GM21423 (cell line): Measurements from ENCODE around the gene AGPAT4.

Experiments used
- ATAC-seq: cut with Tn5 transposase; IDR thresholded peaks from one replicate; pipeline ENCODE4 v1.9.1; 2021; ENCODE audit warnings: mild to moderate bottlenecking, moderate library complexity; ENCODE audit not compliant: unreplicated experiment

AGPAT4 gene

GRCh38 chr6:161141173-161141572 is 132.7 kb downstream of the AGPAT4 start:
- no peak for ATAC-seq

DNA sequence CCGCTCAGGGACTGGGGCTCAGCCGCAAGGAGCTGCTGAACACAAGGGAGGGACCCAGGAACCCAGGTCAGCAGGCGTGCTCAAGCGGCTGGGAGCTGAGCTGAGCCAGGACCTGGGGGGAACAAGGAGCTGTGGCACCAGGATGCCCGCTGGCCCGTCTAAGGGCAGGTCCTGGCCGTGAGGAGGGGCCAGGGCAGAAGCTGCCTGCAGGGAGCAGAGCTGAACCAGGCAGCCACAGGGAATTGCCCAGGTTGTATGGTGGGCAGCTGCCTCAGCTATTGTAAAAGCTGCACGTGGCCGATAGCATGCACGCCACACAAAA is 133.3 kb downstream of the AGPAT4 start:
- ATAC-seq: no peak

GRCh38 chr6:161139766-161140553 is 133.9 kb downstream of the AGPAT4 start:
- ATAC-seq: no peak

GRCh38 chr6:161139304-161139765 is 134.5 kb downstream of the AGPAT4 start:
- no peak for ATAC-seq

DNA sequence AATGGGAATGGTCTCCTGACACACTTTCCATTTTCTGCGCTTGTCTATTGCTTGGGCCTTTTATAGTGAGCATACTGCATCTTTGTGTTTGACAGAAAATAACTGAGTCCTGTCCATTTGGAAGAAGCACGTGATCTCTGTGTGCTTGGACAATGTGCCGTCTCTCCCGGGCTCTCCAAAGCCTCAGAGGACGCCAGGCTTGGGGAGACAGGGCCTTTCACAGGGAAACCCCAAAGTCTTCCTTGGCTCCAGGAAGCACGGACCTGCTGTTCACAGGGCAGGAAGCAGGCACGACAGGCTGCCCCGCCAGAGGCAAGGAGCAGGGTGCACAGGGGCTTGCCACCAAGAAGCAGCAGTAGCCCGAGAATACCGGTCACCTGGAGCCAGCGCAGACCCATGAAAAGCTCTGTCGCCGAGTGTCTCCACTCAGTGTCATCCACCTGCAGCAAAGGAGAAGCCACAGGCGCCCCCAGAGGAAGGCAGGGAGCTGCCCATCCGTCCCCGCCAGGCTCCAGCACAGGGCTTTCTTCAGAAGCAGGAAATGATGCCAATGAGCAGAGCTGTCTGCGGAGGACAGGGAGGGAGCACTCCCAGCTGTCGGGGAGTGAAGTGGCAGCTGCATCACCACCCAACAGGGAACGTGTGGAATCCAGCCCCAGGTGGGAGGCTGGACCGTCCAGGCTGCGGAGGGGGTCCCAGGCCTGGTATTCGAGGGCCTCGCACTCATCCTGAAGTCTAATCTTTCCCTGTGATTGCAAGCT is 135.1 kb downstream of the AGPAT4 start:
- ATAC-seq: no peak

DNA sequence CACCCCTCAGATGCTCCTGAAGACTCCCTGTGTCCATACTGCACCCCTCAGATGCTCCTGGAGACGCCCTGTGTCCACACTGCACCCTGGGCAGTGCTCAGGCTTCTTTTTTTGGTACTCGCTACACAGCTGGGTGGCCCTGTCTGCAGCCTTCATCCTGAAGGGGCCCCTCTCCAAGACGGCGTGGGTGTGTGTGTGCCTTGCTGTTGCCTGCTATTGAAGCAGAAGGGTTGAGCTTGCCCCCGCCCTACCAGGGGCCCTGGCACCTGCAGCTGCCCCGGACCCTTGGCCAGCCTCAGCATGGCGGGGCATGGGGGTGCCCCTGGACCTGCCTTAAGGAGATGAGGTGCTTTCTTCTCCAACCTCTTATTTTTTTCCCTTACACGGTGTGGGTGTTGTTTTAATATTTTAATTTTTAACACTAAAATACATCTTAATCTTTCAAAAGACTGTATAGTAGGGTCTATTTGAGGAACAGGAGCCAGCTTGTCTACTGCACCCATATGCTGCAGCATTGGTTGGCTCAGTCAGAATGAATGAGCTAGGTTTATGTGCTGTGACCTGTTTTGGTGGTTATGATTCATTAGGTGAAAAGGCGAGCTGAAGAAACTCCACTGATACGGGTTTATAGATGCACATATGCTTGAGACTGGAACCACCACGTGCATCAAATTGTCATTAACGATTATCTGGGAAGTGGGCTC is 135.9 kb downstream of the AGPAT4 start:
- ATAC-seq: no peak

DNA sequence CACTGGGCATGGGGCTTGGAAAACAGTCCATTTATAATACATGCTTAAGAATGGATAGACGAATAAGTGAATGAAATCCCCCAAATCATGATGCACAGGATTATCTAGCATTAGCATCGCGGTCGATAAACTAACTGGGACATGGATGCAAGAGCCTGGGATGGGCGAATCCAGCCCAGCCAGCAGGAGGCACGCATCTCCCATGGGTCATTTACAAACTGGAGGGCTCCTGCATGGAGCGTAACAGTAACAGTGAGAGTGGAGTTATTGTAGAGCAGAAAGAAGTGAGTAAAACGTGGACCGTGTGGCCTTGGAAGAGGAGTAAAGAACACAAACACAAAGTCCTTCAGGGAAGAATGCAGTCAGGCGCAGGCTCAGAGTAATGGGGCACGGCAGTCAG is 136.5 kb downstream of the AGPAT4 start:
- no peak for ATAC-seq

DNA sequence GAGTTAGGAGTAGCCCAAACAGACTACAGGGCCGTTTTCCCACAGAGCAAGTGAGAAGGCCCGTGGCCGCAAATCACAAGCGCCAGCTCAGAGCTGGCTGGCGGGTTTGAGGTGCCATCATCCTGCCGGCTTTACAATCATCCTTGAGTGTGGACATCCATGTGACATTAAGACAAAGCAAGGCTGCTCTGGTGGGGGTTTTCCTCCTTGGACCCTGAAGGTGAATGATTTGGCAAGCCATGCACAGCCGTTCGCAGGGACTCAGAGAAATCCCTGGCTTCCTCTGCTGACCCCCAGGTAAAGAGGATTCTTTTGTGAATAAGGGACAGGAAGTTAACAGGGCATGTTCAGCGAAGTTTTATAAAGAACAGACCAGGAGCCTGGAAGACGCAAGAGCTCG is 137.2 kb downstream of the AGPAT4 start:
- ATAC-seq: no peak

DNA sequence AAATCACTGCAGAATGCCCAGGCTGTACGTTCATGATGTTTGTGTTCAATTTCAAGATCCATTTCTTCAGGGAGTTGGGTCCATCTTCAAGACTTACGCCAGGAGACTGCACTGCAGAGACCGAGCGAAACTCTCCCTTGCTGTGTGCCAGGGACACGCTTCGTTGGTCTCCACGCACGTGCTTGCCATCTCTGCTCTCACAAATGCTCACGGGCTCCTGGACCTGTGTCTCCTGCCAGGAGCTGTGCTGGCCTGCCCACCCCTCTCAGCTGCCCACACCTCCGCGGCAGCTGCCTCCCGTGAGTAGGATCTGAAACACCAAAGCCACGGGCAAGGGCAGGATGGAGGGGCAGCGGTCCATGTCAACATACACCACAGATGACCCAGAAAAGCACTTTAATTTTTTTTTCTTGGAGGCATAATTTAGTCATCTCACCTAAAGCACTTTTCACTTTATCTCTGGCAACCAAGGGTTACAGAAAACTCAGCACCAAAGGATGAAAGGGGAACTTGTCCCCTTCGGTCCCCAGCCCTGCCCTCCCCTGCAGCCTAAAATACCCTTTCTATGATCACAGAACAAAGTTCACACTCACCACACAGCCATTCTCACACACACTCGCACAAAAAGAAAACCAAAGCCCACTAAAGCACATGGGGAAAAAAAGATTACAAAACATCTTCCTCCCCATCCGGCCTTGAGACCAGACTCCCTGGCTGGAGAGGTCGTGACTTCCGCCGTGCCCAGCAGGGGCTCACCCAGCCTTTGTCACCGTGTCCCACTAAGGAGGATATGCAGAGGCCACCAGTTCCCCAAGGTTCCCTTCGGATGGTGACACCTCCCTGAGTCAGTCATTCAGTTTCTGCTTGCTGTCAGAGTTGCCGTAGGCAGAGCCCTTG is 137.9 kb downstream of the AGPAT4 start:
- ATAC-seq: peak; percentile 56

DNA sequence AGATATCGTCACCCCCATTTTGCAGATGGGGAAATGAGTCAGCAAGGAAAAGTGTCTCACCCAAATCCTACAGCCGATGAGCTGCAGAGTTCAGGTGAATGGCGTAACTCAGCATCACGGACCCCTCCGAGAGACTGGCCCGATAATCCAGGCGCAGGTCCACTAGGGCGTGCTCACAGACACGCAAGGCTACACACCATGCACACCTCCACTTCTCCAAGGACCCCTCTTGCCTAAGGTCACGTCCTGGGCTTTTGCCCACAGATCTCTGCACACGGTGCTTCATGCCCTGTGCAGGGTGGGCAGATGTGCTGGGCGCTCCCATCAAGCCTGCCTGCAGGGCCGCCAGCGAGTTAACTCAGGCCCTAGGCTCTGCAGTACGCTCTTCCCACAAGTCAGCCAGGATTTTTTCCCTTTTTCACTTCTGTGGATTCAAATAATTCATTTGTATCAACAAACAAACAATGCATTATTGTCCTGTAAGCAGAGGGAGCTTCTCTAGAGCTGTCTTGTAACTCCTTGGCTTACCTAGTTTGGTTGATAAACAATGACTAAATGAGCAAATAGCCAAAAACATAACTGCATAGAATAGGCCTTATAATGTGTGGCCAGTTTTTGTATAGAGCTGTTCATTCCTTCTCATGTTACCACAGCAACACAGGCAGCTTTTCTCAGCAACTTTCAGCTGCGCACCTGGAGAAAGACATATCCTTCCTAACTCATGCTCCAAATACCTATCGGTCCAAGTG is 139.1 kb downstream of the AGPAT4 start:
- no peak for ATAC-seq

GRCh38 chr6:161133963-161134362 is 139.9 kb downstream of the AGPAT4 start:
- ATAC-seq: no peak

- ATAC-seq: no peak
These were observed 141.5 kb downstream of the AGPAT4 start for GRCh38 chr6:161132384-161132783.

DNA sequence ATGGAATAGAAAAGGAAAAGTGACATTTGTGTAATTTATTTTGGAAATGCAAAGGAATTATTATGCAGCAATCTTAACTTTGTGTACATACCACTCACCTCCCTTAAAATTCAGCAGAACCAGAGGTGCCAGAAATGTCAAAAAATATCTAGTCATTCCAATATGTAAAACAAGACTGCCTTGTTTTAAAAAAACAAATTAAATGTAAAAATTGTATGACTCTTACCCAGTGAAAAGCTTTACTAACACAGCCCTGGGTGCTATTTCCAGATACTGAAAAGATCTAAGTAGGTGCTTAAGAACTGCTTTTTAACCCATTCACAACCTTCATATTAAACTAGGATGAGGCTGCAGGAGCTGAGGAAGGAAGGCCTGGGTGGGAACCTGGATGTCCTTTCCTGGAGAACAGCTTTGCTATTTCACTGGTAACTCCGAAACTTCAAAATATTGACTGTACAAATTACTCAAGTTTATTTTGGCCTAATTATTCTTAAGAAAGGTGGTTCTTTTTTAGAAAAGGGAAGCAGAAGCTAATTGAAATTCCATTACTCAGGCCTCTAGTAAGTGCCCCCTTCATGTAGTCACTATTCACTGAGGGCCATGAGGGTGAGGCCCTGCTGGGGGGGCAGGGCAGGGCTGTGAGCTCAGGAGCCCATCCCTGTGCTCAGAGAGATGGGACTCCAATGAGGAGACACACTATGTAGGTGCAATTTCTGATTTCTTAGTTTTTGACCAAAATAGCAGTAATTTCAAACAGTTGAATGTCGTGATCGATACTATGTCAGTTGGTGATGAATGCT is 142.7 kb downstream of the AGPAT4 start:
- ATAC-seq: no peak

- ATAC-seq: no peak
These were observed 143.3 kb downstream of the AGPAT4 start for GRCh38 chr6:161130541-161130940.

GRCh38 chr6:161128680-161129196 is 145.1 kb downstream of the AGPAT4 start:
- no peak for ATAC-seq

DNA sequence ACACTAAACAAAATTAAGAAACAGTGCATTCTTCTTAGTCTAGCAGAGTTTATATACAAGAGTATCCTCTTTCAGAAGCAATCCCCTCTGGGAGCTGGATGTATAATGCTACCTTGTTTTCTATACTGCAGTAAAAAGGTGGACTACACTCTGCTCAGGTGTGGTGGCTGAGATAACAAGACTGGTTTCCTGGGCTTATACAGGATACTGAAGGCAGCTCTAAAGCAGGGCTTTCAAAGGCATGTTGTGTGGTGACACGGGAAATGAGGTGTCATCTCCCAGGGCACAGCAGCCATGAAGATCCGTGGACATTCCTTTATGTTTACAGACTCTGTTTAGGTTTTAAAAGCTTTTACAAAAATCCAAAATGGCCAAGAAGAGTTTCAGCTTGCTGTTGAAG is 145.6 kb downstream of the AGPAT4 start:
- no peak for ATAC-seq

DNA sequence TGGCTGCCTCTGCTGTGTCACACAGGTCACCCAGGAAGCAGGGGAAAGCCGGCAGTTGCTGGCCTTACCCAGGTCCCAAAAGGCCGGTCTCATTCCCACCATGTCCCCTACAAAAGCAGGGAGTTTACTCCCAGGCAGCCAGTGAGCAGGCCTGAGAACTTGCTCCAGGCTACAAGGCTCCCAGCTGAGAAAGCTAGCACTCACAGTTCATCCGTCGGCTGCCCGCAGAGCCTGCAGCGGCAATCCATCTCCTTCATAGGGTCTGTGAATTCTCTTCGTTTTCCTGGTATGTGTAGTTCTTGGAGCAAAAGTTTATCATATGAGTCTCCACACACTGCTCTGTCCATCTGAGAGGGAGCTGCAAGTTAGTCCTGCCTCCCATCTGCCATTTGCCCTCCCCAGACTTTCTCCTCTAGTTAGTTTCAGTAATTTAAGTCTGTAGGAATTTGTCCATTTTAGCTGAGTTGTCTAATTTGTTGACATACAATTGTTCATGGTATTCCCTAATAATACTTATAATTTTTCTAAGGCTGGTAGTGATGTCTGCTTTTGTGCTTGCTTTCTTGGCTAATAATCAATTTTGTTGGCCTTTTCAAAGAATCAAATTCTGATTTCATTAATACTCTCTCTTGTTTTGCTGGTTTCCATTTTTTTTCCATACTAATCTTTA is 146.7 kb downstream of the AGPAT4 start:
- ATAC-seq: no peak

DNA sequence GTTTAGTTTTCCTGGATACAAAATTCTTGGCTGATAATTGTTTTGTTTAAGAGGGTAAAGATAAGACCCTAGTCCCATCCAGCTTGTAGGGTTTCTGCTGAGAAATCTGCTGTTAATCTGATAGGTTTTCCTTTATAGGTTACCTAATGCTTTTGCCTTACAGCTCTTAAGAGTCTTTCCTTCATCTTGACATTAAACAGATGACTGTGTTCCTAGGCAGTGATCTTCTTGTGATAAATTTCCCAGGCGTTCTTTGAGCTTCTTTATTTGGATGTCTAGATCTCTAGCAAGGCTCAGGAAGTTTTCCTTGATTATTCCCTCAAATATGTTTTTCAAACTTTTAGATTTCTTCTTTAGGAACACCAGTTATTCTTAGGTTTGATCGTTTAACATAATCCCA is 148.3 kb downstream of the AGPAT4 start:
- ATAC-seq: no peak
